Endothelial cell of umbilical vein (primary cell): ENCODE measurements around the gene CITED2. TPM values are rescaled to one million over a fixed set of nuclear protein-coding genes. Genes with fewer than 3 reads are reported as not detected.

Source experiments
- BruUV-seq: library from RNA; stranded (reverse); fragments of 400-500 nt; replicated peaks from 2 replicates; lab custom pipeline; 2021; lab: Mats Ljungman, UMichigan
- CTCF ChIA-PET: fragments of 300-600, 350-600 bp; sonication (Branson Sonifier 250); formaldehyde crosslinking; loops from one replicate; lab custom pipeline; 2021; ENCODE audit warnings: antibody characterized with exemption, inconsistent platforms; lab: Charles Lee
- POLR2A ChIA-PET: fragments of 300-600, 350-600 bp; sonication (Branson Sonifier 250); formaldehyde crosslinking; loops from one replicate; lab custom pipeline; 2021; ENCODE audit warnings: antibody characterized with exemption, inconsistent platforms; lab: Charles Lee
- DNase-seq: peaks from one replicate; pipeline ENCODE4 v3.0.0-alpha.2; 2011; ENCODE audit warnings: low read depth, low spot score
- FAIRE-seq: peaks from 2 replicates; lab custom pipeline; 2011; peaks lifted over from hg19 to GRCh38; lab: Jason Lieb, UNC
- H2AFZ ChIP-seq: 2 replicates; pipeline ENCODE4 v1.6.0; 2012; ENCODE audit warnings: low read depth, low read length, control low read depth, inconsistent platforms
- H3K27ac ChIP-seq: 2 replicates; pipeline ENCODE4 v1.5.1; 2011; ENCODE audit warnings: low read depth, mild to moderate bottlenecking, control low read depth, low read length, moderate library complexity; ENCODE audit not compliant: insufficient read depth
- H3K27me3 ChIP-seq, 2 experiments: 2 replicates each; pipeline versions ENCODE4 v1.6.0 to v1.6.1; 2011; ENCODE audit warnings: low read length in 2 of 2, mixed read lengths in 1 of 2; ENCODE audit not compliant: control insufficient read depth in 2 of 2, insufficient read depth in 2 of 2
- H3K36me3 ChIP-seq, 2 experiments: 2 replicates in 1 of 2; 3 replicates in 1 of 2; pipeline ENCODE4 v1.5.1; 2011; ENCODE audit warnings: low read length in 2 of 2, mild to moderate bottlenecking in 1 of 2, moderate library complexity in 1 of 2; ENCODE audit not compliant: control insufficient read depth in 2 of 2, insufficient read depth in 2 of 2; ENCODE audit errors: extremely low read depth in 1 of 2
- H3K4me1 ChIP-seq: 3 replicates; pipeline ENCODE4 v1.5.1; 2011; ENCODE audit warnings: mild to moderate bottlenecking, low read length; ENCODE audit not compliant: control insufficient read depth, insufficient read depth; ENCODE audit errors: extremely low read depth
- H3K4me2 ChIP-seq: 2 replicates; pipeline ENCODE4 v1.6.1; 2011; ENCODE audit warnings: low read length, control low read depth, mixed read lengths; ENCODE audit not compliant: insufficient read depth
- H3K4me3 ChIP-seq, 3 experiments: fragments of 200-600 bp in 1 of 3; sonication (generic), shearing (Covaris generic) in 1 of 3; replicated peaks in 1 of 3; 2 replicates each; pipeline ENCODE4 v1.5.1; 2011 to 2016; ENCODE audit warnings: control low read depth in 3 of 3, low read length in 3 of 3, mild to moderate bottlenecking in 2 of 3, inconsistent platforms in 1 of 3, low read depth in 1 of 3, moderate library complexity in 1 of 3; ENCODE audit not compliant: insufficient read depth in 1 of 3
- H3K79me2 ChIP-seq: 2 replicates; pipeline ENCODE4 v1.6.0; 2012; ENCODE audit warnings: low read length, inconsistent platforms; ENCODE audit not compliant: control insufficient read depth, insufficient read depth
- H3K9ac ChIP-seq: replicated peaks from 2 replicates; pipeline ENCODE3; 2011; ENCODE audit warnings: low read length, control low read depth; ENCODE audit not compliant: insufficient read depth; ENCODE audit errors: extremely low read depth
- H3K9me1 ChIP-seq: replicated peaks from 3 replicates; pipeline ENCODE4 v1.6.0; 2011; ENCODE audit warnings: mild to moderate bottlenecking, low read length; ENCODE audit not compliant: control insufficient read depth, insufficient read depth; ENCODE audit errors: extremely low read depth
- H3K9me3 ChIP-seq: replicated peaks from 2 replicates; pipeline ENCODE4 v1.5.1; 2012; ENCODE audit warnings: low read length, inconsistent platforms; ENCODE audit not compliant: control insufficient read depth, insufficient read depth
- H4K20me1 ChIP-seq: replicated peaks from 2 replicates; pipeline ENCODE3; 2011; ENCODE audit warnings: mild to moderate bottlenecking, low read length; ENCODE audit not compliant: control insufficient read depth, insufficient read depth; ENCODE audit errors: extremely low read depth
- CTCF ChIP-seq, 2 donors: IDR thresholded peaks; 1 replicate in 1 of 2; 2 replicates in 1 of 2; pipeline ENCODE4 v1.5.1; 2011; ENCODE audit warnings: low read length in 2 of 2, mild to moderate bottlenecking in 2 of 2, moderate library complexity in 2 of 2, control low read depth in 1 of 2, inconsistent platforms in 1 of 2, low read depth in 1 of 2; ENCODE audit not compliant: insufficient read depth in 1 of 2; ENCODE audit errors: extremely low read depth in 1 of 2
- EZH2 ChIP-seq: IDR thresholded peaks from 2 replicates; pipeline ENCODE4 v1.6.1; 2012; ENCODE audit warnings: borderline replicate concordance, low read depth, mild to moderate bottlenecking, moderate library complexity, low read length, inconsistent platforms; ENCODE audit not compliant: severe bottlenecking
- FOS ChIP-seq: IDR thresholded peaks from 2 replicates; pipeline ENCODE4 v1.6.1; 2011; ENCODE audit warnings: mild to moderate bottlenecking, low read length, moderate library complexity, borderline replicate concordance; ENCODE audit not compliant: insufficient read depth
- GATA2 ChIP-seq: IDR thresholded peaks from 2 replicates; pipeline ENCODE4 v1.7.0; 2011; ENCODE audit warnings: low read depth, mild to moderate bottlenecking, moderate library complexity, mixed read lengths, low read length; ENCODE audit not compliant: insufficient read length, insufficient read depth
- JUN ChIP-seq: IDR thresholded peaks from 2 replicates; pipeline ENCODE4 v1.6.1; 2011; ENCODE audit warnings: borderline replicate concordance, low read depth; ENCODE audit not compliant: insufficient read length, insufficient read depth
- MAX ChIP-seq: IDR thresholded peaks from 2 replicates; pipeline ENCODE4 v1.6.1; 2011; ENCODE audit not compliant: insufficient read depth, insufficient read length
- MYC ChIP-seq: IDR thresholded peaks from one replicate; pipeline ENCODE4 v1.6.1; 2011; ENCODE audit warnings: mild to moderate bottlenecking, low read depth, low read length
- POLR2A ChIP-seq: IDR thresholded peaks from 2 replicates; pipeline ENCODE4 v1.6.1; 2012; ENCODE audit warnings: low read depth, mild to moderate bottlenecking, control low read depth, low read length
- POLR2AphosphoS5 ChIP-seq: IDR thresholded peaks from 2 replicates; pipeline ENCODE4 v1.6.1; 2012; ENCODE audit warnings: low read depth, mild to moderate bottlenecking, control low read depth, low read length, moderate library complexity; ENCODE audit not compliant: insufficient read depth
- dilution Hi-C: fragments of 300-500 bp; cut with MboI; formaldehyde crosslinking; loops from one replicate; pipeline ENCODE4 v1.15.0; 2019; ENCODE audit warnings: low sequenced_read_pairs; ENCODE audit not compliant: extremely low pct_ligation_motif_present
- intact Hi-C: fragments of 100-400 bp; cut with micrococcal nuclease; formaldehyde crosslinking; loops from one replicate; pipeline ENCODE4 v1.10.0; 2022
- polyA plus RNA-seq, 4 experiments: library from polyadenylated mRNA; depleted of rRNA in 3 of 4; stranded (reverse) in 3 of 4; unstranded in 1 of 4; fragments of >200 nt; gene quantifications; 2 replicates each; pipeline versions ENCODE4 v1.2.1 to v1.2.3, GENCODE V29; 2011 to 2012; ENCODE audit warnings: missing spikeins in 1 of 4
- total RNA-seq: library from RNA; stranded (reverse); gene quantifications from 2 replicates; pipeline ENCODE4 v1.2.3, GENCODE V29; 2021

The CITED2 gene
- total and polyA plus RNA-seq, 2 donors (not counting 3 experiments of a cell fraction or from before 2014, with no cell fraction given), result 81.1 to 85.7 TPM

GRCh38 chr6:139375226-139376016, 973 bp upstream of the CITED2 start:
- ChIA-PET CTCF (interaction anchor here (1.1 to 3.0 kb wide), 14 partner anchors 9 to 1546 kb away, joined by 3 to 20 read pairs (median 6); no protein-coding TSS in a partner anchor), POLR2A (interaction anchor here (0.6 to 4.2 kb wide), 18 partner anchors 116 to 1066 kb away, joined by 3 to 29 read pairs (median 4); no protein-coding TSS in a partner anchor)
- BruUV-seq, result TSS peak; percentile 67
- Histone ChIP-seq H3K4me3 (peak overlapping the region; percentile 57 to 93 (median 62)), H3K79me2 (peaks cover 33% of the 10 kb centered on the region), H3K9ac (peak overlapping the region; percentile 95), H3K27ac (peak overlapping the region; percentile 89), H3K4me1 (peaks cover 24% of the 10 kb centered on the region), H3K9me3 (no peaks in the 10 kb centered on the region), H2AFZ (peak overlapping the region; percentile 93), H3K36me3 (no peaks in the 10 kb centered on the region), H3K27me3 (no peaks in the 10 kb centered on the region), H3K9me1 (no peaks in the 10 kb centered on the region), H4K20me1 (no peaks in the 10 kb centered on the region), H3K4me2 (peak overlapping the region; percentile 92)
- TF ChIP-seq JUN, result no peak
- no peak for TF ChIP-seq CTCF (IDR thresholded peaks at IDR 0.05; ENCODE audit: extremely low read depth in 1 of 2, insufficient read depth in 1 of 2, low read depth in 1 of 2, low read length in 2 of 2)
- TF ChIP-seq POLR2A, result no peak
- no peak for TF ChIP-seq GATA2
- TF ChIP-seq EZH2, result no peak
- TF ChIP-seq MAX, result no peak
- TF ChIP-seq FOS, result no peak
- no peak for TF ChIP-seq MYC
- TF ChIP-seq POLR2AphosphoS5, result no peak
- intact Hi-C loops (loop anchor here (1.0 to 10.0 kb wide), 11 partner anchors 27 to 1949 kb away; no protein-coding TSS in a partner anchor), dilution Hi-C loops (no loop called here)
- peak; percentile 86 for FAIRE-seq
- DNase-seq, result peak; percentile 94
